Liver (tissue), 9 donors: ENCODE measurements around the gene DYSF. TPM values are rescaled to one million over a fixed set of nuclear protein-coding genes. Genes with fewer than 3 reads are reported as not detected.

Experiments
- DNase-seq: peaks from one replicate; pipeline ENCODE4 v3.0.0-alpha.2; 2017; ENCODE audit warnings: low spot score
- H3K27ac ChIP-seq, 2 donors: one replicate each; pipeline ENCODE4 v1.7.0; 2013; ENCODE audit warnings: inconsistent platforms in 2 of 2, low read length in 2 of 2, control low read depth in 1 of 2, low read depth in 1 of 2, mild to moderate bottlenecking in 1 of 2
- H3K27me3 ChIP-seq, 4 donors: one replicate each; pipeline versions ENCODE4 v1.6.1 to v1.7.0; 2013; ENCODE audit warnings: low read length in 3 of 4, inconsistent platforms in 1 of 4, mild to moderate bottlenecking in 1 of 4, moderate library complexity in 1 of 4; ENCODE audit not compliant: control insufficient read depth in 4 of 4, insufficient read depth in 4 of 4
- H3K36me3 ChIP-seq, 4 donors: one replicate each; pipeline versions ENCODE4 v1.6.1 to v1.7.0; 2013; ENCODE audit warnings: low read length in 3 of 4, mild to moderate bottlenecking in 3 of 4, low read depth in 1 of 4, moderate library complexity in 1 of 4; ENCODE audit not compliant: control insufficient read depth in 4 of 4, insufficient read depth in 3 of 4
- H3K4me1 ChIP-seq, 4 donors: one replicate each; pipeline versions ENCODE4 v1.6.1 to v1.7.0; 2013; ENCODE audit warnings: low read length in 3 of 4, mild to moderate bottlenecking in 3 of 4, moderate library complexity in 1 of 4; ENCODE audit not compliant: control insufficient read depth in 4 of 4, insufficient read depth in 4 of 4
- H3K4me3 ChIP-seq, 3 donors: one replicate each; pipeline versions ENCODE4 v1.6.1 to v1.7.0; 2013; ENCODE audit warnings: low read length in 3 of 3, control low read depth in 1 of 3, low read depth in 1 of 3, mild to moderate bottlenecking in 1 of 3
- H3K9ac ChIP-seq, 2 donors: one replicate each; pipeline ENCODE4 v1.7.0; 2013; ENCODE audit warnings: low read length in 2 of 2, mild to moderate bottlenecking in 2 of 2, moderate library complexity in 2 of 2, control low read depth in 1 of 2, low read depth in 1 of 2
- H3K9me3 ChIP-seq, 4 donors: one replicate each; pipeline versions ENCODE4 v1.6.1 to v1.7.0; 2013; ENCODE audit warnings: low read length in 3 of 4; ENCODE audit not compliant: control insufficient read depth in 4 of 4
- EGR1 ChIP-seq, 2 donors: IDR thresholded peaks; 2 replicates each; pipeline ENCODE4 v1.6.1; 2016 to 2018; ENCODE audit warnings: antibody characterized with exemption in 2 of 2, low read depth in 2 of 2
- FOXA1 ChIP-seq: IDR thresholded peaks from 2 replicates; pipeline ENCODE4 v1.6.1; 2016; ENCODE audit warnings: antibody characterized with exemption
- FOXA2 ChIP-seq: IDR thresholded peaks from 2 replicates; pipeline ENCODE4 v1.6.1; 2016; ENCODE audit warnings: antibody characterized with exemption
- GABPA ChIP-seq, 2 donors: IDR thresholded peaks in 1 of 2; conservative IDR thresholded peaks in 1 of 2; 2 replicates each; pipeline ENCODE4 v1.6.1; 2016; ENCODE audit warnings: antibody characterized with exemption in 2 of 2, mild to moderate bottlenecking in 1 of 2, moderate library complexity in 1 of 2
- HNF4A ChIP-seq, 2 donors: conservative IDR thresholded peaks; 2 replicates each; pipeline ENCODE4 v1.6.1; 2016; ENCODE audit warnings: antibody characterized with exemption in 2 of 2, mild to moderate bottlenecking in 2 of 2
- HNF4G ChIP-seq: IDR thresholded peaks from 2 replicates; pipeline ENCODE4 v1.6.1; 2016; ENCODE audit warnings: antibody characterized with exemption
- JUND ChIP-seq, 2 donors: IDR thresholded peaks; 2 replicates each; pipeline ENCODE4 v1.6.1; 2016; ENCODE audit warnings: antibody characterized with exemption in 2 of 2
- NR2F2 ChIP-seq: IDR thresholded peaks from 2 replicates; pipeline ENCODE4 v1.6.1; 2016; ENCODE audit warnings: antibody characterized with exemption
- RAD21 ChIP-seq, 2 donors: IDR thresholded peaks; 2 replicates each; pipeline ENCODE4 v1.6.1; 2016; ENCODE audit warnings: antibody characterized with exemption in 2 of 2, mild to moderate bottlenecking in 2 of 2
- RXRA ChIP-seq, 2 donors: IDR thresholded peaks; 2 replicates each; pipeline ENCODE4 v1.6.1; 2017 to 2018; ENCODE audit warnings: antibody characterized with exemption in 2 of 2, mild to moderate bottlenecking in 1 of 2
- SP1 ChIP-seq: IDR thresholded peaks from 2 replicates; pipeline ENCODE4 v1.6.1; 2018; ENCODE audit warnings: antibody characterized with exemption, mild to moderate bottlenecking
- TAF1 ChIP-seq: conservative IDR thresholded peaks from 2 replicates; pipeline ENCODE4 v1.6.1; 2016; ENCODE audit warnings: antibody characterized with exemption, mild to moderate bottlenecking
- YY1 ChIP-seq: IDR thresholded peaks from 2 replicates; pipeline ENCODE4 v1.6.1; 2016; ENCODE audit warnings: antibody characterized with exemption, mild to moderate bottlenecking
- WGBS: extraction: QIAGEN DNeasy Blood & Tissue Kit; methylation state at CpG from one replicate; pipeline ENCODE4 v1.1.7; 2013; 5-methylcytosine and 5-hydroxymethylcytosine counted together
- polyA plus RNA-seq, 2 donors: library from polyadenylated mRNA; stranded (reverse) in 1 of 2; unstranded in 1 of 2; fragments of 200-250 nt in 1 of 2; fragments of >200 nt in 1 of 2; fragmentation: Nextera tagmentation in 1 of 2; extraction: Ambion mirVana in 1 of 2; gene quantifications; one replicate each; pipeline versions ENCODE4 v1.2.1 to v1.2.3, GENCODE V29; 2013 to 2015
- total RNA-seq, 2 donors: library from RNA; depleted of rRNA; stranded (reverse); fragments of >200 nt; gene quantifications; one replicate each; pipeline ENCODE4 v1.2.3, GENCODE V29; 2014
- TF ChIP-seq, protein P1 (sequence below): IDR thresholded peaks from 2 replicates; pipeline ENCODE4 v1.6.1; 2016; ENCODE audit warnings: antibody characterized with exemption
- TF ChIP-seq, protein P2 (sequence below): IDR thresholded peaks from 2 replicates; pipeline ENCODE4 v1.6.1; 2016; ENCODE audit warnings: antibody characterized with exemption
- TF ChIP-seq, protein P3 (sequence below): IDR thresholded peaks from 2 replicates; pipeline ENCODE4 v1.6.1; 2016; ENCODE audit warnings: antibody characterized with exemption
- TF ChIP-seq, protein P4 (sequence below): fragments of 150-350 bp; IDR thresholded peaks from 2 replicates; pipeline ENCODE4 v1.5.1; 2017; ENCODE audit warnings: improper control_type of control experiment, low read depth, low read length; ENCODE audit not compliant: missing input control
- donor health status: healthy.
- donor health status: healthy.
- donor health status: healthy.
- donor health status: healthy.
- donor health status: healthy.

Gene DYSF
- total and polyA plus RNA-seq, 4 donors, result 8.5 to 20.8 (median 13.6) TPM

DNA sequence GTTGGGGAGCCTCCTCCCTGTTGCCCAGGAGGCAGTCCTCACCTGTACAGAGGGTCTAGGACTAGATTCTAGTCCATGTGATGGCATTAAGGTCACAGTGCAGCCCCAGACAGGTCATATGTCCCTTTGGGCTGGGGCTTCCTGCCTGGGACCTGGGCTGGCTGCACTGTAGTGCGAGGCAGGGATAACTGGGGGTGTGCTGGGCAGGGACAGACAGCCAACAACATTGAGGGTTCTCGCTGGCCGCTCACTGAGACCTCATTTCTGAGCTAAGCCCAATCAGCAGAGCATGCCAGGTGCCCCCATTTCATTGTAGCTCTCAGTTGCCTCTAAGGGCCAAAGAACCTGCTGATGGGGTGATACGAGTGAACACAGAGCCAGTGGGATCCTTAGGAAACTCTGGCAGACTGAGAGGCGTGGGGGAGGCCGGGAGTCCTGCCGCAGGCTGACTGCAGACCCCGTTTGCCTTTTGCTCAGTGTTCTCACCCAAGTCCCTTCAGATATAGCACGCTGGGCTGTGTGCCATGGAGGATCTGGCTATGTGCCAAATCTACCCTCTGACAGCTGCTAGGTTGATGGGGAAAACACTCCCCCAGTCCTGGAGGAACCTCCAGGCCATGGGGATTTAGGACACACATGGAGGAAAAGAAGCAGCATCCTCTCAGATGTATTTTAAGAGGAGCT is 51.9 kb downstream of the DYSF start:
- Histone ChIP-seq H3K27me3 (no peaks in the 10 kb centered on the region), H3K9ac (no peak overlapping the region), H3K9me3 (no peaks in the 10 kb centered on the region), H3K4me1 (peaks cover 0 to 7% (median 0%) of the 10 kb centered on the region in 4 donors), H3K36me3 (no peaks in the 10 kb centered on the region), H3K27ac (no peak overlapping the region), H3K4me3 (no peak overlapping the region)
- DNase-seq, result no peak
- WGBS, result 82% methylated on average over 9 of the region's 9 CpGs
- TF ChIP-seq SP1, result no peak
- TF ChIP-seq TAF1, result no peak
- TF ChIP-seq, protein P1, sequence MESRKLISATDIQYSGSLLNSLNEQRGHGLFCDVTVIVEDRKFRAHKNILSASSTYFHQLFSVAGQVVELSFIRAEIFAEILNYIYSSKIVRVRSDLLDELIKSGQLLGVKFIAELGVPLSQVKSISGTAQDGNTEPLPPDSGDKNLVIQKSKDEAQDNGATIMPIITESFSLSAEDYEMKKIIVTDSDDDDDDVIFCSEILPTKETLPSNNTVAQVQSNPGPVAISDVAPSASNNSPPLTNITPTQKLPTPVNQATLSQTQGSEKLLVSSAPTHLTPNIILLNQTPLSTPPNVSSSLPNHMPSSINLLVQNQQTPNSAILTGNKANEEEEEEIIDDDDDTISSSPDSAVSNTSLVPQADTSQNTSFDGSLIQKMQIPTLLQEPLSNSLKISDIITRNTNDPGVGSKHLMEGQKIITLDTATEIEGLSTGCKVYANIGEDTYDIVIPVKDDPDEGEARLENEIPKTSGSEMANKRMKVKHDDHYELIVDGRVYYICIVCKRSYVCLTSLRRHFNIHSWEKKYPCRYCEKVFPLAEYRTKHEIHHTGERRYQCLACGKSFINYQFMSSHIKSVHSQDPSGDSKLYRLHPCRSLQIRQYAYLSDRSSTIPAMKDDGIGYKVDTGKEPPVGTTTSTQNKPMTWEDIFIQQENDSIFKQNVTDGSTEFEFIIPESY, result no peak
- no peak for TF ChIP-seq FOXA2
- TF ChIP-seq, protein P2, sequence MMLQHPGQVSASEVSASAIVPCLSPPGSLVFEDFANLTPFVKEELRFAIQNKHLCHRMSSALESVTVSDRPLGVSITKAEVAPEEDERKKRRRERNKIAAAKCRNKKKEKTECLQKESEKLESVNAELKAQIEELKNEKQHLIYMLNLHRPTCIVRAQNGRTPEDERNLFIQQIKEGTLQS, result no peak
- TF ChIP-seq, protein P3, sequence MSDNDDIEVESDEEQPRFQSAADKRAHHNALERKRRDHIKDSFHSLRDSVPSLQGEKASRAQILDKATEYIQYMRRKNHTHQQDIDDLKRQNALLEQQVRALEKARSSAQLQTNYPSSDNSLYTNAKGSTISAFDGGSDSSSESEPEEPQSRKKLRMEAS, result no peak

DNA sequence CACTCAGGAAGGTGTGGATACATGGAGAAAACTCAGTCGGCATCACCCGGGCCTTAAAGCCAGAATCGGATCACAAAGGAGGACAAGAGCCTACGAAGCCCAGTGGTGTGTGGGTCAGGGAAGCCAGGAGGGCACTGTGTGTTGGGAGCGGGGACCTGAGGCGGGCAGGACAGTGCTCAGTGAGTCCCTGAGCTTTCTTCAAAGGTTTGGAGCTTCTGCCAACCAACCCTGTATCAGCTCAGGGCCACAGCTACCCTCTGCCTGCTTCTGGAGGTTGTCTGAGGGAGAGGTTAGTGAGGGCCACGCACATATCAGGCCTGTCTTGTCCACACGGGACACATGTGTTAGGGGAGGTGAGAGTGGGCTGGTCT is 52.4 kb downstream of the DYSF start:
- Histone ChIP-seq H3K36me3 (no peaks in the 10 kb centered on the region), H3K4me3 (no peak overlapping the region), H3K27ac (no peak overlapping the region), H3K9me3 (no peaks in the 10 kb centered on the region), H3K27me3 (no peaks in the 10 kb centered on the region), H3K4me1 (peaks cover 0 to 6% (median 0%) of the 10 kb centered on the region in 4 donors), H3K9ac (no peak overlapping the region)
- TF ChIP-seq RAD21 (IDR thresholded peaks at IDR 0.05) (no peak), FOXA1 (no peak), RXRA (IDR thresholded peaks at IDR 0.05) (no peak), JUND (IDR thresholded peaks at IDR 0.05) (no peak), HNF4A (conservative IDR thresholded peaks at IDR 0.05) (no peak), SP1 (no peak), GABPA (IDR thresholded peaks at IDR 0.05 in 1 of 2, conservative IDR thresholded peaks at IDR 0.05 in 1 of 2) (no peak), TAF1 (no peak), EGR1 (IDR thresholded peaks at IDR 0.05; ENCODE audit: low read depth in 2 of 2) (no peak), HNF4G (no peak), NR2F2 (no peak), YY1 (no peak)
- TF ChIP-seq, protein P4, sequence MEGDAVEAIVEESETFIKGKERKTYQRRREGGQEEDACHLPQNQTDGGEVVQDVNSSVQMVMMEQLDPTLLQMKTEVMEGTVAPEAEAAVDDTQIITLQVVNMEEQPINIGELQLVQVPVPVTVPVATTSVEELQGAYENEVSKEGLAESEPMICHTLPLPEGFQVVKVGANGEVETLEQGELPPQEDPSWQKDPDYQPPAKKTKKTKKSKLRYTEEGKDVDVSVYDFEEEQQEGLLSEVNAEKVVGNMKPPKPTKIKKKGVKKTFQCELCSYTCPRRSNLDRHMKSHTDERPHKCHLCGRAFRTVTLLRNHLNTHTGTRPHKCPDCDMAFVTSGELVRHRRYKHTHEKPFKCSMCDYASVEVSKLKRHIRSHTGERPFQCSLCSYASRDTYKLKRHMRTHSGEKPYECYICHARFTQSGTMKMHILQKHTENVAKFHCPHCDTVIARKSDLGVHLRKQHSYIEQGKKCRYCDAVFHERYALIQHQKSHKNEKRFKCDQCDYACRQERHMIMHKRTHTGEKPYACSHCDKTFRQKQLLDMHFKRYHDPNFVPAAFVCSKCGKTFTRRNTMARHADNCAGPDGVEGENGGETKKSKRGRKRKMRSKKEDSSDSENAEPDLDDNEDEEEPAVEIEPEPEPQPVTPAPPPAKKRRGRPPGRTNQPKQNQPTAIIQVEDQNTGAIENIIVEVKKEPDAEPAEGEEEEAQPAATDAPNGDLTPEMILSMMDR, result no peak
- TF ChIP-seq, protein P3, result no peak
- TF ChIP-seq, protein P1, result no peak
- TF ChIP-seq, protein P2, result no peak
- no peak for DNase-seq
- 89% methylated on average over 8 of the region's 8 CpGs for WGBS
